ENCODE measurements around the gene CDC42SE2. TPM values are rescaled to one million over a fixed set of nuclear protein-coding genes. Genes with fewer than 3 reads are reported as not detected.
"Not testable (repeated sequence)": the region's sequence is repeated elsewhere in the genome, so short reads cannot be mapped to it uniquely, and the experiment has no call there.

Gene CDC42SE2
- total and polyA plus RNA-seq, 3 experiments from 2014 or later: 125 to 460 (median 131) TPM

- POLR2A ChIA-PET: interaction anchor here (0.6 to 1.4 kb wide), 2 partner anchors 65 to 1359 kb away, joined by 5 to 6 read pairs; partner anchors contain the start of gene CDC42SE2
- peak overlapping the region in 6 of 8 donors; percentile 45 to 88 (median 59) for H3K27ac Mint-ChIP-seq
Observed at GRCh38 chr5:131329286-131329560, 65.4 kb downstream of the CDC42SE2 start.

GRCh38 chr5:131330031-131330430, 66.2 kb downstream of the CDC42SE2 start:
- H3K36me3 Mint-ChIP-seq: peaks cover under 1 to 65% (median 13%) of the 10 kb centered on the region in 3 donors
- peaks cover 70 to 93% (median 88%) of the 10 kb centered on the region in 3 donors for H3K4me1 Mint-ChIP-seq
- H3K27me3 Mint-ChIP-seq: no peaks in the 10 kb centered on the region
- Histone ChIP-seq H3K4me1 (ENCODE audit: insufficient read depth, low read length) (peaks cover 38% of the 10 kb centered on the region), H3K27ac (ENCODE audit: low read depth, low read length) (no peak overlapping the region), H3K9me3 (ENCODE audit: low read length) (no peaks in the 10 kb centered on the region), H3K4me3 (ENCODE audit: low read length) (no peak overlapping the region), H3K36me3 (ENCODE audit: insufficient read depth, low read length) (peaks cover 5% of the 10 kb centered on the region), H3K27me3 (ENCODE audit: insufficient read depth, low read length, poor library complexity, severe bottlenecking) (no peaks in the 10 kb centered on the region)
- ChIA-PET CTCF (interaction anchor here (1.0 kb wide), 1 partner anchor 10 kb away, joined by 3 read pairs; no protein-coding TSS in a partner anchor), POLR2A (interaction anchor here (0.9 to 1.0 kb wide), 2 partner anchors 59 to 64 kb away, joined by 4 to 5 read pairs; no protein-coding TSS in a partner anchor)
- no peak for DNase-seq
- H3K4me3 Mint-ChIP-seq: peak overlapping the region in 5 of 7 donors; percentile 6 to 86 (median 36)
- H3K9me3 Mint-ChIP-seq: no peaks in the 10 kb centered on the region
- peak overlapping the region; percentile 21 to 91 (median 73) for H3K27ac Mint-ChIP-seq

More at GRCh38 chr5:131329286-131329560, 65.4 kb downstream of the CDC42SE2 start:
- H3K27ac ChIP-seq (ENCODE audit: low read depth, low read length): no peak overlapping the region
- H3K9me3 ChIP-seq (ENCODE audit: low read length): no peaks in the 10 kb centered on the region
- Mint-ChIP-seq H3K4me1 (peaks cover 70 to 93% (median 88%) of the 10 kb centered on the region in 3 donors), H3K36me3 (peaks cover 0 to 65% (median 13%) of the 10 kb centered on the region in 3 donors), H3K4me3 (peak overlapping the region in 3 of 7 donors; percentile 21 to 59 (median 50)), H3K9me3 (no peaks in the 10 kb centered on the region), H3K27me3 (no peaks in the 10 kb centered on the region)
- H3K4me3 ChIP-seq (ENCODE audit: low read length): no peak overlapping the region
- peaks cover 46% of the 10 kb centered on the region for H3K4me1 ChIP-seq (ENCODE audit: insufficient read depth, low read length)
- no peak for DNase-seq
- no peaks in the 10 kb centered on the region for H3K27me3 ChIP-seq (ENCODE audit: insufficient read depth, low read length, poor library complexity, severe bottlenecking)
- CTCF ChIA-PET: interaction anchor here (1.0 kb wide), 1 partner anchor 10 kb away, joined by 3 read pairs; no protein-coding TSS in a partner anchor
- peaks cover 5% of the 10 kb centered on the region for H3K36me3 ChIP-seq (ENCODE audit: insufficient read depth, low read length)

GRCh38 chr5:131335756-131336155, 71.9 kb downstream of the CDC42SE2 start:
- POLR2A ChIA-PET: interaction anchor here (1.2 kb wide), 2 partner anchors 72 to 83 kb away, joined by 3 to 5 read pairs; partner anchors contain the start of gene CDC42SE2
- H3K4me3 Mint-ChIP-seq: peak overlapping the region; percentile 13 to 69 (median 53)
- H3K36me3 ChIP-seq (ENCODE audit: insufficient read depth, low read length); DNase-seq; H3K9me3 ChIP-seq (ENCODE audit: low read length); H3K27me3 Mint-ChIP-seq; H3K4me3 ChIP-seq (ENCODE audit: low read length); H3K9me3 Mint-ChIP-seq; H3K27ac ChIP-seq (ENCODE audit: low read depth, low read length); CTCF ChIA-PET; H3K27me3 ChIP-seq (ENCODE audit: insufficient read depth, low read length, poor library complexity, severe bottlenecking): not testable (repeated sequence)
- peaks cover 31% of the 10 kb centered on the region for H3K4me1 ChIP-seq (ENCODE audit: insufficient read depth, low read length)
- H3K27ac Mint-ChIP-seq: peak overlapping the region; percentile 22 to 97 (median 81)
- peaks cover 7 to 76% (median 27%) of the 10 kb centered on the region in 3 donors for H3K36me3 Mint-ChIP-seq
- H3K4me1 Mint-ChIP-seq: peaks cover 74 to 95% (median 89%) of the 10 kb centered on the region in 3 donors

GRCh38 chr5:131336801-131337200, 72.9 kb downstream of the CDC42SE2 start:
- H3K36me3 ChIP-seq (ENCODE audit: insufficient read depth, low read length); H3K9me3 Mint-ChIP-seq; H3K9me3 ChIP-seq (ENCODE audit: low read length); H3K4me3 ChIP-seq (ENCODE audit: low read length); H3K27me3 Mint-ChIP-seq; H3K27ac ChIP-seq (ENCODE audit: low read depth, low read length); H3K27me3 ChIP-seq (ENCODE audit: insufficient read depth, low read length, poor library complexity, severe bottlenecking): not testable (repeated sequence)
- ChIA-PET CTCF (interaction anchor here (1.4 kb wide), 2 partner anchors 45 to 64 kb away, joined by 3 to 4 read pairs; no protein-coding TSS in a partner anchor), POLR2A (interaction anchor here (0.6 to 1.2 kb wide), 5 partner anchors 46 to 209 kb away, joined by 3 to 5 read pairs (median 3); partner anchors contain the start of gene CDC42SE2)
- peak overlapping the region; percentile 50 to 86 (median 72) for H3K4me3 Mint-ChIP-seq
- H3K27ac Mint-ChIP-seq: peak overlapping the region; percentile 70 to 97 (median 88)
- peak in 3 of 5 donors; percentile 25 to 59 (median 33) for DNase-seq
- H3K4me1 ChIP-seq (ENCODE audit: insufficient read depth, low read length): peaks cover 32% of the 10 kb centered on the region
- peaks cover 80 to 99% (median 92%) of the 10 kb centered on the region in 3 donors for H3K4me1 Mint-ChIP-seq
- peaks cover 11 to 82% (median 31%) of the 10 kb centered on the region in 3 donors for H3K36me3 Mint-ChIP-seq

GRCh38 chr5:131337240-131338050, 73.6 kb downstream of the CDC42SE2 start:
- not testable (repeated sequence) for H3K27me3 Mint-ChIP-seq; H3K36me3 ChIP-seq (ENCODE audit: insufficient read depth, low read length); H3K27ac ChIP-seq (ENCODE audit: low read depth, low read length); H3K9me3 Mint-ChIP-seq; H3K27me3 ChIP-seq (ENCODE audit: insufficient read depth, low read length, poor library complexity, severe bottlenecking); H3K4me3 ChIP-seq (ENCODE audit: low read length); H3K9me3 ChIP-seq (ENCODE audit: low read length)
- peak in 4 of 5 donors; percentile 29 to 61 (median 50) for DNase-seq
- peaks cover 80 to 97% (median 91%) of the 10 kb centered on the region in 3 donors for H3K4me1 Mint-ChIP-seq
- CTCF ChIA-PET: interaction anchor here (1.4 kb wide), 2 partner anchors 45 to 65 kb away, joined by 3 to 4 read pairs; no protein-coding TSS in a partner anchor
- H3K4me3 Mint-ChIP-seq: peak overlapping the region; percentile 59 to 86 (median 72)
- H3K27ac Mint-ChIP-seq: peak overlapping the region; percentile 70 to 97 (median 89)
- peaks cover 32% of the 10 kb centered on the region for H3K4me1 ChIP-seq (ENCODE audit: insufficient read depth, low read length)
- POLR2A ChIA-PET: interaction anchor here (0.6 to 0.8 kb wide), 3 partner anchors 46 to 209 kb away, joined by 3 to 4 read pairs (median 3); no protein-coding TSS in a partner anchor
- peaks cover 11 to 83% (median 31%) of the 10 kb centered on the region in 3 donors for H3K36me3 Mint-ChIP-seq

GRCh38 chr5:131338051-131338453, 74.2 kb downstream of the CDC42SE2 start:
- H3K4me3 ChIP-seq (ENCODE audit: low read length): no peak overlapping the region
- Mint-ChIP-seq H3K4me3 (peak overlapping the region in 6 of 7 donors; percentile 46 to 83 (median 63)), H3K27ac (peak overlapping the region; percentile 21 to 97 (median 87)), H3K27me3 (peaks cover 0 to 2% of the 10 kb centered on the region in 2 donors), H3K36me3 (peaks cover 13 to 81% (median 33%) of the 10 kb centered on the region in 3 donors), H3K4me1 (peaks cover 80 to 96% (median 91%) of the 10 kb centered on the region in 3 donors), H3K9me3 (peaks cover 0 to 4% (median 0%) of the 10 kb centered on the region in 5 donors)
- peaks cover 37% of the 10 kb centered on the region for H3K4me1 ChIP-seq (ENCODE audit: insufficient read depth, low read length)
- ChIA-PET POLR2A (interaction anchor here (1.0 kb wide), 1 partner anchor 72 kb away, joined by 3 read pairs; no protein-coding TSS in a partner anchor), CTCF (interaction anchor here (1.3 to 1.4 kb wide), 2 partner anchors 65 to 173 kb away, joined by 3 to 4 read pairs; partner anchors contain the start of gene HINT1)
- H3K27ac ChIP-seq (ENCODE audit: low read depth, low read length): no peak overlapping the region
- no peaks in the 10 kb centered on the region for H3K27me3 ChIP-seq (ENCODE audit: insufficient read depth, low read length, poor library complexity, severe bottlenecking)
- no peaks in the 10 kb centered on the region for H3K9me3 ChIP-seq (ENCODE audit: low read length)
- DNase-seq: no peak
- no peaks in the 10 kb centered on the region for H3K36me3 ChIP-seq (ENCODE audit: insufficient read depth, low read length)

GRCh38 chr5:131344288-131344687, 80.4 kb downstream of the CDC42SE2 start:
- H3K27me3 ChIP-seq (ENCODE audit: insufficient read depth, low read length, poor library complexity, severe bottlenecking); H3K9me3 ChIP-seq (ENCODE audit: low read length); H3K27ac ChIP-seq (ENCODE audit: low read depth, low read length); H3K4me3 ChIP-seq (ENCODE audit: low read length); H3K36me3 ChIP-seq (ENCODE audit: insufficient read depth, low read length); H3K27me3 Mint-ChIP-seq; H3K9me3 Mint-ChIP-seq; CTCF ChIA-PET: not testable (repeated sequence)
- POLR2A ChIA-PET: interaction anchor here (1.6 kb wide), 1 partner anchor 74 kb away, joined by 3 read pairs; no protein-coding TSS in a partner anchor
- peak in 1 of 5 donors; percentile 21 for DNase-seq
- Mint-ChIP-seq H3K36me3 (peaks cover 19 to 90% (median 46%) of the 10 kb centered on the region in 3 donors), H3K4me1 (peaks cover 81 to 96% (median 92%) of the 10 kb centered on the region in 3 donors), H3K27ac (peak overlapping the region in 7 of 8 donors; percentile 48 to 86 (median 70)), H3K4me3 (peak overlapping the region; percentile 10 to 76 (median 37))
- peaks cover 37% of the 10 kb centered on the region for H3K4me1 ChIP-seq (ENCODE audit: insufficient read depth, low read length)
